GM12872 (cell line): ENCODE results near the gene KLF11.

Experiments
- CTCF ChIP-seq: IDR thresholded peaks from 3 replicates; pipeline ENCODE4 v1.5.1; 2011; ENCODE audit warnings: low read depth, mild to moderate bottlenecking, low read length, moderate library complexity; ENCODE audit not compliant: insufficient read depth

The KLF11 gene

GRCh38 chr2:10057231-10058107 lies 14.1 kb downstream of the KLF11 start:
- TF ChIP-seq CTCF = no peak

GRCh38 chr2:10058251-10059015 lies 15.1 kb downstream of the KLF11 start:
- TF ChIP-seq CTCF = no peak

GRCh38 chr2:10059016-10059351 lies 15.6 kb downstream of the KLF11 start:
- no peak for TF ChIP-seq CTCF

- TF ChIP-seq CTCF = no peak
These were observed 16.4 kb downstream of the KLF11 start for GRCh38 chr2:10059552-10060335.

- no peak for TF ChIP-seq CTCF
These were observed 18.0 kb downstream of the KLF11 start for GRCh38 chr2:10061221-10061925.

- TF ChIP-seq CTCF = no peak
These were observed 19.6 kb downstream of the KLF11 start for GRCh38 chr2:10062931-10063365.
